ENCODE results near the gene SUSD2.

GRCh38 chr22:24219750-24220149, 38.5 kb downstream of the SUSD2 start:
- no peak for TF ChIP-seq CTCF (IDR thresholded peaks at IDR 0.05)
- TF ChIP-seq EP300 (IDR thresholded peaks at IDR 0.05) = no peak
- TF ChIP-seq POLR2AphosphoS5 (IDR thresholded peaks at IDR 0.05) = no peak
- no peak for TF ChIP-seq POLR2A (IDR thresholded peaks at IDR 0.05)

Data from suprapubic skin (tissue), 4 donors.